ENCODE measurements around the gene PRKRA. TPM values are rescaled to one million over a fixed set of nuclear protein-coding genes. Genes with fewer than 3 reads are reported as not detected.

The PRKRA gene
- total and polyA plus RNA-seq, 2 of the 13 experiments (the other 11 are each of a cell fraction or from before 2014, with no cell fraction given) = 53.1 to 74.7 TPM

- TF ChIP-seq, protein P1, sequence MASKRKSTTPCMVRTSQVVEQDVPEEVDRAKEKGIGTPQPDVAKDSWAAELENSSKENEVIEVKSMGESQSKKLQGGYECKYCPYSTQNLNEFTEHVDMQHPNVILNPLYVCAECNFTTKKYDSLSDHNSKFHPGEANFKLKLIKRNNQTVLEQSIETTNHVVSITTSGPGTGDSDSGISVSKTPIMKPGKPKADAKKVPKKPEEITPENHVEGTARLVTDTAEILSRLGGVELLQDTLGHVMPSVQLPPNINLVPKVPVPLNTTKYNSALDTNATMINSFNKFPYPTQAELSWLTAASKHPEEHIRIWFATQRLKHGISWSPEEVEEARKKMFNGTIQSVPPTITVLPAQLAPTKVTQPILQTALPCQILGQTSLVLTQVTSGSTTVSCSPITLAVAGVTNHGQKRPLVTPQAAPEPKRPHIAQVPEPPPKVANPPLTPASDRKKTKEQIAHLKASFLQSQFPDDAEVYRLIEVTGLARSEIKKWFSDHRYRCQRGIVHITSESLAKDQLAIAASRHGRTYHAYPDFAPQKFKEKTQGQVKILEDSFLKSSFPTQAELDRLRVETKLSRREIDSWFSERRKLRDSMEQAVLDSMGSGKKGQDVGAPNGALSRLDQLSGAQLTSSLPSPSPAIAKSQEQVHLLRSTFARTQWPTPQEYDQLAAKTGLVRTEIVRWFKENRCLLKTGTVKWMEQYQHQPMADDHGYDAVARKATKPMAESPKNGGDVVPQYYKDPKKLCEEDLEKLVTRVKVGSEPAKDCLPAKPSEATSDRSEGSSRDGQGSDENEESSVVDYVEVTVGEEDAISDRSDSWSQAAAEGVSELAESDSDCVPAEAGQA (IDR thresholded peaks at IDR 0.05; ENCODE audit: low read depth) = no peak
- TF ChIP-seq, protein P1 (CRISPR knock-in tag; IDR thresholded peaks at IDR 0.05; ENCODE audit: borderline replicate concordance) = no peak
- TF ChIP-seq SRY (CRISPR knock-in tag; IDR thresholded peaks at IDR 0.05) (no peak), ZNF24 (IDR thresholded peaks at IDR 0.05) (no peak), NFKBIZ (CRISPR knock-in tag; IDR thresholded peaks at IDR 0.05) (no peak), KLF11 (CRISPR knock-in tag; IDR thresholded peaks at IDR 0.05) (peak; percentile 73; the same call in 1 of the 2 replicates), RBFOX2 (IDR thresholded peaks at IDR 0.05; ENCODE audit: low read depth, low read length) (no peak), ZFP82 (CRISPR knock-in tag; IDR thresholded peaks at IDR 0.05; ENCODE audit: borderline replicate concordance) (no peak), KDM3A (CRISPR knock-in tag; IDR thresholded peaks at IDR 0.05; ENCODE audit: low read depth) (peak; percentile 86; the same call in 1 of the 2 replicates), AGO1 (IDR thresholded peaks at IDR 0.05; ENCODE audit: low read depth, low read length, poor library complexity, severe bottlenecking) (no peak), ZBTB7A (CRISPR knock-in tag; IDR thresholded peaks at IDR 0.05) (no peak), MAFK (conservative IDR thresholded peaks at IDR 0.05 in 1 of 2, IDR thresholded peaks at IDR 0.05 in 1 of 2; ENCODE audit: low read length in 2 of 2) (no peak), ZNF256 (CRISPR knock-in tag; conservative IDR thresholded peaks at IDR 0.05) (no peak), PAF1 (CRISPR knock-in tag; IDR thresholded peaks at IDR 0.05) (no peak), E2F5 (CRISPR knock-in tag; conservative IDR thresholded peaks at IDR 0.05) (0 out of 2 replicates have a peak, but pooled peaks have one; percentile 48), CREBL2 (CRISPR knock-in tag; IDR thresholded peaks at IDR 0.05; ENCODE audit: borderline replicate concordance) (no peak), TEF (CRISPR knock-in tag; IDR thresholded peaks at IDR 0.05) (no peak)
- TF ChIP-seq, protein P2, sequence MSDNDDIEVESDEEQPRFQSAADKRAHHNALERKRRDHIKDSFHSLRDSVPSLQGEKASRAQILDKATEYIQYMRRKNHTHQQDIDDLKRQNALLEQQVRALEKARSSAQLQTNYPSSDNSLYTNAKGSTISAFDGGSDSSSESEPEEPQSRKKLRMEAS (IDR thresholded peaks at IDR 0.05) = peak; percentile 87
- TF ChIP-seq, protein P3, sequence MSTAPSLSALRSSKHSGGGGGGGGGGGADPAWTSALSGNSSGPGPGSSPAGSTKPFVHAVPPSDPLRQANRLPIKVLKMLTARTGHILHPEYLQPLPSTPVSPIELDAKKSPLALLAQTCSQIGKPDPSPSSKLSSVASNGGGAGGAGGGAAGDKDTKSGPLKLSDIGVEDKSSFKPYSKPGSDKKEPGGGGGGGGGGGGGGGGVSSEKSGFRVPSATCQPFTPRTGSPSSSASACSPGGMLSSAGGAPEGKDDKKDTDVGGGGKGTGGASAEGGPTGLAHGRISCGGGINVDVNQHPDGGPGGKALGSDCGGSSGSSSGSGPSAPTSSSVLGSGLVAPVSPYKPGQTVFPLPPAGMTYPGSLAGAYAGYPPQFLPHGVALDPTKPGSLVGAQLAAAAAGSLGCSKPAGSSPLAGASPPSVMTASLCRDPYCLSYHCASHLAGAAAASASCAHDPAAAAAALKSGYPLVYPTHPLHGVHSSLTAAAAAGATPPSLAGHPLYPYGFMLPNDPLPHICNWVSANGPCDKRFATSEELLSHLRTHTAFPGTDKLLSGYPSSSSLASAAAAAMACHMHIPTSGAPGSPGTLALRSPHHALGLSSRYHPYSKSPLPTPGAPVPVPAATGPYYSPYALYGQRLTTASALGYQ (CRISPR knock-in tag; IDR thresholded peaks at IDR 0.05) = no peak
Observed at GRCh38 chr2:178414266-178415247, 36.4 kb downstream of the PRKRA start (continued).
